Measurements from ENCODE around the gene NEUROD2. TPM values are rescaled to one million over a fixed set of nuclear protein-coding genes. Genes with fewer than 3 reads are reported as not detected.

The NEUROD2 gene
- total and polyA plus RNA-seq, 12 donors, result 0.08 TPM; not detected in 11

GRCh38 chr17:39627047-39627711 is 19.5 kb upstream of the NEUROD2 start:
- peaks cover 9 to 15% of the 10 kb centered on the region in 2 donors for H3K4me1 ChIP-seq (replicated peaks in 1 of 2)
- no peaks in the 10 kb centered on the region for H3K36me3 ChIP-seq (replicated peaks in 1 of 2)
- intact Hi-C loops (cut with DNase I), result loop anchor here in 1 of 2 donors (5.0 kb wide), 1 partner anchor 125 kb away; no protein-coding TSS in a partner anchor
- H3K4me3 ChIP-seq, result peak overlapping the region in 1 of 4 donors; percentile 40
- no peak for TF ChIP-seq POLR2A (IDR thresholded peaks at IDR 0.05)
- TF ChIP-seq, protein P1, sequence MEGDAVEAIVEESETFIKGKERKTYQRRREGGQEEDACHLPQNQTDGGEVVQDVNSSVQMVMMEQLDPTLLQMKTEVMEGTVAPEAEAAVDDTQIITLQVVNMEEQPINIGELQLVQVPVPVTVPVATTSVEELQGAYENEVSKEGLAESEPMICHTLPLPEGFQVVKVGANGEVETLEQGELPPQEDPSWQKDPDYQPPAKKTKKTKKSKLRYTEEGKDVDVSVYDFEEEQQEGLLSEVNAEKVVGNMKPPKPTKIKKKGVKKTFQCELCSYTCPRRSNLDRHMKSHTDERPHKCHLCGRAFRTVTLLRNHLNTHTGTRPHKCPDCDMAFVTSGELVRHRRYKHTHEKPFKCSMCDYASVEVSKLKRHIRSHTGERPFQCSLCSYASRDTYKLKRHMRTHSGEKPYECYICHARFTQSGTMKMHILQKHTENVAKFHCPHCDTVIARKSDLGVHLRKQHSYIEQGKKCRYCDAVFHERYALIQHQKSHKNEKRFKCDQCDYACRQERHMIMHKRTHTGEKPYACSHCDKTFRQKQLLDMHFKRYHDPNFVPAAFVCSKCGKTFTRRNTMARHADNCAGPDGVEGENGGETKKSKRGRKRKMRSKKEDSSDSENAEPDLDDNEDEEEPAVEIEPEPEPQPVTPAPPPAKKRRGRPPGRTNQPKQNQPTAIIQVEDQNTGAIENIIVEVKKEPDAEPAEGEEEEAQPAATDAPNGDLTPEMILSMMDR (IDR thresholded peaks at IDR 0.05), result no peak
- H3K9me3 ChIP-seq (replicated peaks in 1 of 3), result no peaks in the 10 kb centered on the region
- 2 to 5% (median 4%) methylated on average over 20 to 72 of the region's 72 CpGs for whole genome bisulfite sequencing, 4 donors
- no peak for DNase-seq
- peak overlapping the region in 1 of 5 donors; percentile 47 for H3K27ac ChIP-seq
- peaks cover 13% of the 10 kb centered on the region for H3K27me3 ChIP-seq

DNA sequence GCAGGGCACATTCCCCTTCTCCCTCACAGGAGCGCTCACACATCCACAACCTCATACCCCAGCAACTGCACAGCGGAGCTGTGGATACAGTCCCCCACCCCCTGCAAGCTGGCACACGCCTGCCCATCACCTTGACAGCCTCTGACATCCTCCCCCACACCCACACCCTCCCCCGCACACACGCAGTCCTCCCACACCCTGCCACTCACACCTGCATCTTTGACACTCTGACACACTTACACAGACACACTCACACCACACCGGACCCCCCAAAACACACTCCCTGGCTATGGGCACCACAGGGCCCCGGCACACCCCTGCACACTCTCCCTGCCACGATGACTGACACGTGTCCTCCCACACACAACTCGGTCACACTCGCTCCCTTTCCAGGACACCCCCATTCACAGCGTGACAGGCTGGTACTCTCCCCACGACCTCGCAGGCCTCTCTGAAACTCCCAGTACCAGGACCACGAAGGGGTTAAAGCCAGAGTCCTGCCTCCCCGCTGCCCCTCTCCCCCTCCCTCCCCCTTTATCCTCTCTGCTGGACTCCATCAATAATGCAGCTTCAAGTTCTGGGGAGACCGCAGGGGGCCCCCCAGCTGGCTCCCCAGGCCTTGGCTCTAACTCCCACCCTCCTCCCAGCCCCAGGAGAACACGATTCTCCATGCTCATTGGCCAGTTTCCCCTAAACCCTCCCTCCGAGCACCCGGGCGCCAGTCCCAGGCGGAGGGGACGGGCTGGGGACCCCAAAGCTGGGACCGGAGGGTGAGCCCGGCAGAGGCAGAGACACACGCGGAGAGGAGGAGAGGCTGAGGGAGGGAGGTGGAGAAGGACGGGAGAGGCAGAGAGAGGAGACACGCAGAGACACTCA is 18.7 kb upstream of the NEUROD2 start, which contains the start of gene PPP1R1B:
PPP1R1B (plus strand) TSS at position 782 of the 876 bp plus-strand sequence. CDS start 441 bp downstream, outside the sequence.
- H3K27ac ChIP-seq, result peak within 1 kb of the TSS in 1 of 5 donors; percentile 47

DNA sequence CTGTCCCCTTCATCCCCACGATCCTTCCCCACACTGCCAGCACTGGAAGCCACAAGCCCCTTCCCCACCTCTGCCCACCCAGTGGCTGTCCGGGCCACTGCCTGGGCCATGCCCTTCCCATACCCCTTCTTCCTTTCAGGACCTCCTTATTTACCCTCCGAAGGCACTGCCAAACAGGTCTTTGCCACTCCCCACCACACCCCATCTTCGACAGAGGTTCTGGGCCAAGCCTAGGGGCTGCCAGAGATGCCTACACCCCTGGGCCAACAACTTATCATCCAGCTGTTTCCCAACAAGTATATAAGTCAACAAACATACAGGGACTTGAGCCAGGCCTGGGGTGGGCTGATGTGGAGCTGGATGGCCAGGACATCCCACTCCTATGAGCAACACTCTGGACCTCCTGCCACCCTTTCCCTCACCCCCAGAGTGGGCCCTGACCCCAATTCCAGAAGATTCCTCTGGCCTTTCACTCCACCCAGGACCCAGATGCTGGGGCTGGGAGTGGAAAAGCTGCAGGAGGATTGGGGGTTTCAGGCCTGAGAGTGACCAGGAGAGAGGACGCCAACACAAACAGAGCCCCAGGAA is 17.6 kb upstream of the NEUROD2 start:
- peaks cover 9 to 16% of the 10 kb centered on the region in 2 donors for H3K4me1 ChIP-seq (replicated peaks in 1 of 2)
- H3K27me3 ChIP-seq, result peaks cover 13% of the 10 kb centered on the region
- TF ChIP-seq, protein P1 (IDR thresholded peaks at IDR 0.05), result no peak
- no peak for TF ChIP-seq POLR2A (IDR thresholded peaks at IDR 0.05)
- no peak for DNase-seq
- no peaks in the 10 kb centered on the region for H3K36me3 ChIP-seq (replicated peaks in 1 of 2)
- intact Hi-C loops (cut with DNase I), result loop anchor here (2.0 to 5.0 kb wide), 2 partner anchors 76 to 127 kb away; no protein-coding TSS in a partner anchor
- no peaks in the 10 kb centered on the region for H3K9me3 ChIP-seq (replicated peaks in 1 of 3)
- no peak overlapping the region for H3K4me3 ChIP-seq
- H3K27ac ChIP-seq, result no peak overlapping the region
- WGBS, 4 donors, result 55 to 73% (median 62%) methylated on average over 3 to 5 of the region's 5 CpGs

More for the DNA sequence above, 18.7 kb upstream of the NEUROD2 start, which contains the start of gene PPP1R1B:
- DNase-seq, result no peak
- Histone ChIP-seq H3K36me3 (replicated peaks in 1 of 2) (no peaks in the 10 kb centered on the region), H3K4me3 (peak within 1 kb of the TSS in 1 of 4 donors; percentile 40), H3K27me3 (peaks cover 13% of the 10 kb centered on the region), H3K4me1 (replicated peaks in 1 of 2) (peaks cover 9 to 16% of the 10 kb centered on the region in 2 donors), H3K9me3 (replicated peaks in 1 of 3) (no peaks in the 10 kb centered on the region)
- intact Hi-C loops (cut with DNase I), result loop anchor here in 1 of 2 donors (5.0 kb wide), 1 partner anchor 126 kb away; no protein-coding TSS in a partner anchor
- 22 to 29% (median 24%) methylated on average over 21 to 29 of the region's 29 CpGs for WGBS, 4 donors
- no peak for TF ChIP-seq POLR2A (IDR thresholded peaks at IDR 0.05)

GRCh38 chr17:39624313-39624712 is 16.6 kb upstream of the NEUROD2 start:
- peaks cover 13% of the 10 kb centered on the region for H3K27me3 ChIP-seq
- TF ChIP-seq, protein P1 (IDR thresholded peaks at IDR 0.05), result no peak
- TF ChIP-seq POLR2A (IDR thresholded peaks at IDR 0.05), result no peak
- no peaks in the 10 kb centered on the region for H3K9me3 ChIP-seq (replicated peaks in 1 of 3)
- no peak overlapping the region for H3K27ac ChIP-seq
- 75 to 79% (median 76%) methylated on average over 7 to 8 of the region's 8 CpGs for WGBS, 4 donors
- intact Hi-C loops (cut with DNase I), result loop anchor here in 1 of 2 donors (2.0 kb wide), 1 partner anchor 76 kb away; no protein-coding TSS in a partner anchor
- no peak for DNase-seq
- no peak overlapping the region for H3K4me3 ChIP-seq
- H3K36me3 ChIP-seq (replicated peaks in 1 of 2), result no peaks in the 10 kb centered on the region
- peaks cover 9 to 16% of the 10 kb centered on the region in 2 donors for H3K4me1 ChIP-seq (replicated peaks in 1 of 2)
